Measurements from ENCODE around the gene MTMR3. TPM values are rescaled to one million over a fixed set of nuclear protein-coding genes. Genes with fewer than 3 reads are reported as not detected.
A peak's percentile ranks its signal among the peaks of the same experiment; 100 is the strongest.

MTMR3 gene
- total RNA-seq, 2 experiments from 2014 or later = 16.3 to 16.9 TPM

GRCh38 chr22:29925402-29925801 lies 42.4 kb downstream of the MTMR3 start:
- H3K27ac Mint-ChIP-seq = no peak overlapping the region

GRCh38 chr22:29926057-29926456 lies 43.1 kb downstream of the MTMR3 start:
- no peak for DNase-seq

More at GRCh38 chr22:29925402-29925801, 42.4 kb downstream of the MTMR3 start:
- Mint-ChIP-seq H3K9me3 (peaks cover 4% of the 10 kb centered on the region), H3K4me3 (no peak overlapping the region), H3K27me3 (no peaks in the 10 kb centered on the region), H3K4me1 (peaks cover 20% of the 10 kb centered on the region), H3K36me3 (peaks cover 15% of the 10 kb centered on the region)
- DNase-seq = no peak

GRCh38 chr22:29932136-29932535 lies 49.2 kb downstream of the MTMR3 start:
- Mint-ChIP-seq H3K9me3 (no peaks in the 10 kb centered on the region), H3K4me1 (peaks cover 35% of the 10 kb centered on the region), H3K4me3 (no peak overlapping the region), H3K36me3 (peaks cover 3% of the 10 kb centered on the region), H3K27ac (peak overlapping the region; percentile 31), H3K27me3 (no peaks in the 10 kb centered on the region)
- DNase-seq = no peak

More at GRCh38 chr22:29926057-29926456, 43.1 kb downstream of the MTMR3 start:
- peaks cover 13% of the 10 kb centered on the region for H3K36me3 Mint-ChIP-seq
- H3K27ac Mint-ChIP-seq = no peak overlapping the region
- H3K27me3 Mint-ChIP-seq = no peaks in the 10 kb centered on the region
- no peak overlapping the region for H3K4me3 Mint-ChIP-seq
- peaks cover 3% of the 10 kb centered on the region for H3K9me3 Mint-ChIP-seq
- peaks cover 21% of the 10 kb centered on the region for H3K4me1 Mint-ChIP-seq

GRCh38 chr22:29933619-29934018 lies 50.6 kb downstream of the MTMR3 start:
- Mint-ChIP-seq H3K27me3 (no peaks in the 10 kb centered on the region), H3K4me3 (no peak overlapping the region), H3K4me1 (peaks cover 46% of the 10 kb centered on the region), H3K36me3 (peaks cover 2% of the 10 kb centered on the region), H3K9me3 (no peaks in the 10 kb centered on the region), H3K27ac (no peak overlapping the region)
- no peak for DNase-seq

- H3K4me1 Mint-ChIP-seq = peaks cover 48% of the 10 kb centered on the region
- H3K27ac Mint-ChIP-seq = no peak overlapping the region
- DNase-seq = no peak
- no peak overlapping the region for H3K4me3 Mint-ChIP-seq
- peaks cover 2% of the 10 kb centered on the region for H3K36me3 Mint-ChIP-seq
- no peaks in the 10 kb centered on the region for H3K27me3 Mint-ChIP-seq
- peaks cover 2% of the 10 kb centered on the region for H3K9me3 Mint-ChIP-seq
Observed at GRCh38 chr22:29934596-29934995, 51.6 kb downstream of the MTMR3 start.

GRCh38 chr22:29936186-29936585 lies 53.2 kb downstream of the MTMR3 start:
- no peaks in the 10 kb centered on the region for H3K27me3 Mint-ChIP-seq
- DNase-seq = no peak
- H3K9me3 Mint-ChIP-seq = peaks cover 5% of the 10 kb centered on the region
- H3K27ac Mint-ChIP-seq = no peak overlapping the region
- peaks cover 42% of the 10 kb centered on the region for H3K4me1 Mint-ChIP-seq
- H3K4me3 Mint-ChIP-seq = no peak overlapping the region
- H3K36me3 Mint-ChIP-seq = peaks cover 11% of the 10 kb centered on the region

- Mint-ChIP-seq H3K9me3 (peaks cover 11% of the 10 kb centered on the region), H3K27me3 (no peaks in the 10 kb centered on the region), H3K27ac (no peak overlapping the region), H3K36me3 (peaks cover 22% of the 10 kb centered on the region), H3K4me3 (no peak overlapping the region), H3K4me1 (peaks cover 33% of the 10 kb centered on the region)
- DNase-seq = peak; percentile 12
Observed at GRCh38 chr22:29937940-29938693, 55.1 kb downstream of the MTMR3 start.

GRCh38 chr22:29940526-29940925 lies 57.6 kb downstream of the MTMR3 start:
- H3K4me1 Mint-ChIP-seq = peaks cover 30% of the 10 kb centered on the region
- peaks cover 23% of the 10 kb centered on the region for H3K36me3 Mint-ChIP-seq
- H3K27me3 Mint-ChIP-seq = no peaks in the 10 kb centered on the region
- peaks cover 11% of the 10 kb centered on the region for H3K9me3 Mint-ChIP-seq
- no peak for DNase-seq
- no peak overlapping the region for H3K4me3 Mint-ChIP-seq
- no peak overlapping the region for H3K27ac Mint-ChIP-seq

- H3K4me3 Mint-ChIP-seq = no peak overlapping the region
- peaks cover 36% of the 10 kb centered on the region for H3K4me1 Mint-ChIP-seq
- peaks cover 11% of the 10 kb centered on the region for H3K9me3 Mint-ChIP-seq
- H3K27ac Mint-ChIP-seq = no peak overlapping the region
- H3K36me3 Mint-ChIP-seq = peaks cover 23% of the 10 kb centered on the region
- H3K27me3 Mint-ChIP-seq = no peaks in the 10 kb centered on the region
- DNase-seq = no peak
Observed at GRCh38 chr22:29944339-29944738, 61.4 kb downstream of the MTMR3 start.

- Mint-ChIP-seq H3K36me3 (peaks cover 20% of the 10 kb centered on the region), H3K4me1 (peaks cover 36% of the 10 kb centered on the region), H3K27me3 (no peaks in the 10 kb centered on the region), H3K9me3 (peaks cover 7% of the 10 kb centered on the region), H3K27ac (no peak overlapping the region), H3K4me3 (no peak overlapping the region)
- no peak for DNase-seq
Observed at GRCh38 chr22:29945435-29945834, 62.5 kb downstream of the MTMR3 start.

GRCh38 chr22:29946220-29946619 lies 63.2 kb downstream of the MTMR3 start:
- no peak overlapping the region for H3K27ac Mint-ChIP-seq
- H3K4me1 Mint-ChIP-seq = peaks cover 38% of the 10 kb centered on the region
- no peak overlapping the region for H3K4me3 Mint-ChIP-seq
- H3K9me3 Mint-ChIP-seq = peaks cover 7% of the 10 kb centered on the region
- DNase-seq = no peak
- H3K27me3 Mint-ChIP-seq = no peaks in the 10 kb centered on the region
- peaks cover 14% of the 10 kb centered on the region for H3K36me3 Mint-ChIP-seq

- Mint-ChIP-seq H3K27me3 (no peaks in the 10 kb centered on the region), H3K9me3 (no peaks in the 10 kb centered on the region), H3K4me1 (peaks cover 51% of the 10 kb centered on the region), H3K36me3 (peaks cover 4% of the 10 kb centered on the region), H3K4me3 (no peak overlapping the region), H3K27ac (no peak overlapping the region)
- no peak for DNase-seq
Observed at GRCh38 chr22:29947410-29948384, 64.7 kb downstream of the MTMR3 start.

GRCh38 chr22:29948385-29948769 lies 65.4 kb downstream of the MTMR3 start:
- H3K9me3 Mint-ChIP-seq = no peaks in the 10 kb centered on the region
- peaks cover 3% of the 10 kb centered on the region for H3K36me3 Mint-ChIP-seq
- H3K4me3 Mint-ChIP-seq = no peak overlapping the region
- peaks cover 55% of the 10 kb centered on the region for H3K4me1 Mint-ChIP-seq
- H3K27me3 Mint-ChIP-seq = no peaks in the 10 kb centered on the region
- H3K27ac Mint-ChIP-seq = no peak overlapping the region
- no peak for DNase-seq

- H3K27ac Mint-ChIP-seq = no peak overlapping the region
- no peak for DNase-seq
- H3K4me1 Mint-ChIP-seq = peaks cover 49% of the 10 kb centered on the region
- H3K36me3 Mint-ChIP-seq = no peaks in the 10 kb centered on the region
- no peak overlapping the region for H3K4me3 Mint-ChIP-seq
- no peaks in the 10 kb centered on the region for H3K27me3 Mint-ChIP-seq
- H3K9me3 Mint-ChIP-seq = no peaks in the 10 kb centered on the region
Observed at GRCh38 chr22:29949872-29950271, 66.9 kb downstream of the MTMR3 start.

- no peak overlapping the region for H3K27ac Mint-ChIP-seq
Observed at GRCh38 chr22:29951791-29952413, 68.9 kb downstream of the MTMR3 start.

More at GRCh38 chr22:29951791-29952413, 68.9 kb downstream of the MTMR3 start:
- DNase-seq = peak; percentile 3
- Mint-ChIP-seq H3K27me3 (no peaks in the 10 kb centered on the region), H3K36me3 (no peaks in the 10 kb centered on the region), H3K4me3 (no peak overlapping the region), H3K4me1 (peaks cover 37% of the 10 kb centered on the region), H3K9me3 (no peaks in the 10 kb centered on the region)
